Mesenteric fat pad (tissue), 1 donor: Measurements from ENCODE around the gene ZFAND4. TPM values are rescaled to one million over a fixed set of nuclear protein-coding genes. Genes with fewer than 3 reads are reported as not detected.
"Not testable (repeated sequence)": the region's sequence is repeated elsewhere in the genome, so short reads cannot be mapped to it uniquely, and the experiment has no call there.

ENCODE experiments used
- DNase-seq: peaks from one replicate; pipeline ENCODE4 v3.0.0-alpha.2; 2020; ENCODE audit warnings: low spot score
- total RNA-seq: library from RNA; stranded (reverse); fragmentation: NEBNext Ultra II Directional; extraction: Animal tissue kit (Norgen Biotek cat#: 25700); gene quantifications from one replicate; pipeline ENCODE4 v1.2.1, GENCODE V29; 2021
- donor health status: DM: yes; HTN: yes; CAD: no.

Gene ZFAND4
- total RNA-seq, 1 donor from 2014 or later = 9.2 TPM

- DNase-seq = no peak
Measured at GRCh38 chr10:45644527-45644926, 28.0 kb downstream of the ZFAND4 start.

GRCh38 chr10:45640941-45641340, 31.6 kb downstream of the ZFAND4 start:
- DNase-seq = no peak

- DNase-seq = no peak
Measured at GRCh38 chr10:45640049-45640448, 32.5 kb downstream of the ZFAND4 start.

- DNase-seq = no peak
Measured at GRCh38 chr10:45627412-45628048, 45.0 kb downstream of the ZFAND4 start.

- DNase-seq = no peak
Measured at GRCh38 chr10:45625879-45626278, 46.7 kb downstream of the ZFAND4 start.

GRCh38 chr10:45624724-45625123, 47.8 kb downstream of the ZFAND4 start:
- DNase-seq = no peak

- no peak for DNase-seq
Measured at GRCh38 chr10:45614869-45615268, 57.7 kb downstream of the ZFAND4 start.

- no peak for DNase-seq
Measured at GRCh38 chr10:45612741-45613140, 59.8 kb downstream of the ZFAND4 start.

GRCh38 chr10:45608052-45608451, 64.5 kb downstream of the ZFAND4 start:
- DNase-seq = no peak

GRCh38 chr10:45607276-45607675, 65.3 kb downstream of the ZFAND4 start:
- DNase-seq = no peak

GRCh38 chr10:45602836-45603235, 69.7 kb downstream of the ZFAND4 start:
- DNase-seq = no peak

- no peak for DNase-seq
Measured at GRCh38 chr10:45602082-45602730, 70.4 kb downstream of the ZFAND4 start.

GRCh38 chr10:45601254-45601930, 71.2 kb downstream of the ZFAND4 start:
- DNase-seq = not testable (repeated sequence)

GRCh38 chr10:45600337-45601253, 72.0 kb downstream of the ZFAND4 start:
- DNase-seq = not testable (repeated sequence)

- no peak for DNase-seq
Measured at GRCh38 chr10:45599646-45600045, 72.9 kb downstream of the ZFAND4 start.

- DNase-seq = no peak
Measured at GRCh38 chr10:45599021-45599603, 73.5 kb downstream of the ZFAND4 start.

- no peak for DNase-seq
Measured at GRCh38 chr10:45596526-45596925, 76.0 kb downstream of the ZFAND4 start.

- peak; percentile 98 for DNase-seq
Measured at GRCh38 chr10:45594276-45595157, 78.1 kb downstream of the ZFAND4 start.

GRCh38 chr10:45593938-45594275, 78.7 kb downstream of the ZFAND4 start:
- no peak for DNase-seq

- DNase-seq = no peak
Measured at GRCh38 chr10:45592926-45593325, 79.6 kb downstream of the ZFAND4 start.
